ENCODE results near the gene HAO2.

HAO2 gene

DNA sequence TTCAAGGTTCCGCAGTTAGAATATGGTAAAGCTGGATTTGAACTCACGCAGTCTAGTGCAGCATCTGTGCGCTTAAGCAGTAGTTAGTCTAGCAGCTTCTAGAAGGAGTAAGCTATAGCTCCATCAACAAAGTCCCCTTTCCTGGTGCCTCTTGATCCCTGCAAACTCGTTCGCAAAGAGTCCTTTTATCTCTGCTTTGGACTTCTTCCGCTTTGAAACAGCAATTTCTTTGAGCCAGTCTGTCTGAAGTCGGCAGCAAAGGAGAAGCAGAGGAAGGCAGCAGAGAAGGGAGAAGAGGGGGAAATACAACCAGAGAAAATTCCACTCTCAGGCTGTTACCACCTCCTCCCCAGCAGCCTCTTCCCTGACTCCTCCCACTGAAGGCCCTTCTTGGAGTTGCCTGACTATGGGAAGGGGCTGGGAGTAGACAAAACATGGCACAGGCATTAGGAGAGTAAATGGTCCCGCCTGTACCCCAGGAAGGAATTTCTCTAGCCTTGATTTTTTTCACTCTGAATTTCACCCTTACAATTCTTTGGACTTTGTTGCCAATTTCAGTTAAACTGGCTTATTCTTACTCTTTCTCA lies 72.2 kb downstream of the HAO2 start:
- DNase-seq, result no peak

DNA sequence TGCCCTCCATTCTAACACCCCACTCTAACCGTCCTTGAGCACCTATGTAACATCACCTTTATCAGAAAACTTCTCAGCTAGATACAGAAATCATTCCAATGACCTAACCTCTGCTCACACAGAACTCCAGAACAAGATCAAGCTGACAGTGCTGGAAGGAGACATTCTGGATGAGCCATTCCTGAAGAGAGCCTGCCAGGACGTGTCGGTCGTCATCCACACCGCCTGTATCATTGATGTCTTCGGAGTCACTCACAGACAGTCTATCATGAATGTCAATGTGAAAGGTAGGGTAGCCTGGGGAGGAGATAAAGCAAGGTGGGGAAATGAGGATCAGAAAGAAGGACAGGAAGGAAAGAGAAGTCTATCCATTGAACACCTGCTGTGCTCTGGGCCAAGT lies 74.2 kb downstream of the HAO2 start:
- DNase-seq, result no peak

All from fibroblast of upper back skin (primary cell).